IPS-20b (cell line): ENCODE measurements around the gene TOX2.

Experiments used
- H3K27ac ChIP-seq: one replicate; pipeline ENCODE4 v1.5.1; 2013; ENCODE audit warnings: low read length
- H3K27me3 ChIP-seq: 2 replicates; pipeline ENCODE4 v1.6.1; 2013; ENCODE audit warnings: mild to moderate bottlenecking, low read length, inconsistent platforms; ENCODE audit not compliant: insufficient read depth
- H3K36me3 ChIP-seq: 2 replicates; pipeline ENCODE4 v1.6.1; 2013; ENCODE audit warnings: low read depth, mild to moderate bottlenecking, inconsistent platforms, low read length, moderate library complexity; ENCODE audit not compliant: insufficient read depth
- H3K4me1 ChIP-seq: 2 replicates; pipeline ENCODE4 v1.6.1; 2013; ENCODE audit warnings: mild to moderate bottlenecking, control low read depth, inconsistent platforms, low read length, moderate library complexity; ENCODE audit not compliant: insufficient read depth
- H3K4me3 ChIP-seq: 2 replicates; pipeline ENCODE4 v1.5.1; 2013; ENCODE audit warnings: mild to moderate bottlenecking, low read length, inconsistent platforms
- H3K9ac ChIP-seq: 2 replicates; pipeline ENCODE4 v1.6.1; 2013; ENCODE audit warnings: low read depth, mild to moderate bottlenecking, inconsistent platforms, low read length, moderate library complexity
- H3K9me3 ChIP-seq: 2 replicates; pipeline ENCODE4 v1.6.1; 2013; ENCODE audit warnings: mild to moderate bottlenecking, low read depth, low read length, inconsistent platforms; ENCODE audit not compliant: insufficient read depth

The TOX2 gene

DNA sequence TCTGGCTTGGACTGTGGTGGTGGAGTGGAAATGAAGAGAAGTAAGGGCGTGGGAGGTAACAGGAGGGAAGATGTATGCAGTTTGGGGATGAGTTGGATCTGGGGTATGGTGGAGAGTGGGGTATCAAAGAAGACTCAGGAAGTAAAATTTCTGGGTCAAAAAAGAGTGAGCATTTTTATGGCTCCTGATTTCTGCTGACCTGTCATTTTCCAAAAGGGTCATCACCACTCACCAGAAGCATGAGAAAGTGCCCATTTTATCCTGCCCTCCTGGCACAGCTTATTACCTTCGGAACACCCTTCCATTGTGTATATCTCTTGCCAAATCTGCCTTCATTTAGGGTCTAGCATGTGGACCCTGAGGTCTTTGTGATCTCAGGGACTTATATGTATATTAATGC lies 17.3 kb downstream of the TOX2 start:
- H3K27ac ChIP-seq, result no peak overlapping the region
- H3K9ac ChIP-seq, result no peak overlapping the region
- H3K9me3 ChIP-seq, result no peaks in the 10 kb centered on the region
- no peaks in the 10 kb centered on the region for H3K27me3 ChIP-seq
- H3K36me3 ChIP-seq, result no peaks in the 10 kb centered on the region
- H3K4me1 ChIP-seq, result peaks cover 1% of the 10 kb centered on the region; the same call in 1 of the 2 replicates
- H3K4me3 ChIP-seq, result no peak overlapping the region

DNA sequence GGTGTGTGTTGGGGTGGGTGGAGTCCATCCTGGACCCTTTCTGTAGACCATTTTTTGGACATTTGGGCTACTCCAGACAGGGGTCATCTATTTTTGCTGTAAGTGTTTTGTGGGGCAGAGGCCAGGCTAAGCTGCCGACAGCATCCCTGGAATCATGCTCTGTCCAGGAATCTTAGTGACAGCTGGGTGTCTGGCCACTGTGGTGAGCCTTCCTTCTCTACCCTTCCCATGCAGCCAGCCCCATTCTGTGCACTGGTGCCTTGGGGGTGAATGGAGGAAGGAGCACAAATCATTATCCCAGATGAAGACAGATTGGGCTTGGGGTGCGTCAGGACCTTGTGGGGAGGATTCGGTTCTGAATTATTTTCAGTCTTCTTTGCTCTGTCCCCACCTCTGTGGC lies 20.2 kb downstream of the TOX2 start:
- no peak overlapping the region for H3K27ac ChIP-seq
- H3K36me3 ChIP-seq, result no peaks in the 10 kb centered on the region
- no peak overlapping the region for H3K4me3 ChIP-seq
- no peaks in the 10 kb centered on the region for H3K27me3 ChIP-seq
- H3K9me3 ChIP-seq, result no peaks in the 10 kb centered on the region
- no peak overlapping the region for H3K9ac ChIP-seq
- H3K4me1 ChIP-seq, result no peaks in the 10 kb centered on the region

DNA sequence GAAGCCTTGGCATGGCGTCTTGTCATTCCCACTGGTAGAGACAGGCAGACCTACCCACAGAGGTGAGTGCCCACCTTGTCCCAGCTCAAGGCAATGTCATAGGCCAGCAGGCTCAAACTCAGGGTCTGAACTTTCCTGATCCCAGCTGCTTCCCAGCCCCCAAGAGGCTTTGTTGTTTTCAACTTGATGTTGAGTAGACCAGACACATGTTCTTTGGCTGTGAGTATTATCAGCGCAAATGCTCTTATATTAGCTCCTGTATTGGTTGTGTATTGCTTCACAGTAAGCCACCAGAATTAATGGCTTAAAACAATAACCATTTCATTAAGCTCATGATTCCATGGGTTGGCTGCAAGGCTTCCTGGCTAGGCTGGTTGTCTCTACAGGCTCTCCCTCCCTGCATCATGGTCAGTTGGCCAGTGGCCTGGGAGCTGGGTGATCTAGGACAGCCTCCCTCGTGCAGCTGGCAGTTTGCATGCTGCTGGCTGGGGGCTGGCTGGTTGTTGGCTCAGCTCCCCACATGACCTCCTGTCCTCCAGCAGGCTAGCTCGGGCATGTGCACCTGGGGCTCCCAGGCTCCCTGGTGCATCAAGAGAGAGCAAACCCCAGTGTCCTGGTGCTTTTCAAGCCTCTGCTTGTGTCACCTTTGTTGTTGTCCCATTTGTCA lies 21.6 kb downstream of the TOX2 start:
- no peaks in the 10 kb centered on the region for H3K36me3 ChIP-seq
- no peak overlapping the region for H3K4me3 ChIP-seq
- H3K9ac ChIP-seq, result no peak overlapping the region
- H3K27ac ChIP-seq, result no peak overlapping the region
- no peaks in the 10 kb centered on the region for H3K9me3 ChIP-seq
- H3K27me3 ChIP-seq, result no peaks in the 10 kb centered on the region
- no peaks in the 10 kb centered on the region for H3K4me1 ChIP-seq

DNA sequence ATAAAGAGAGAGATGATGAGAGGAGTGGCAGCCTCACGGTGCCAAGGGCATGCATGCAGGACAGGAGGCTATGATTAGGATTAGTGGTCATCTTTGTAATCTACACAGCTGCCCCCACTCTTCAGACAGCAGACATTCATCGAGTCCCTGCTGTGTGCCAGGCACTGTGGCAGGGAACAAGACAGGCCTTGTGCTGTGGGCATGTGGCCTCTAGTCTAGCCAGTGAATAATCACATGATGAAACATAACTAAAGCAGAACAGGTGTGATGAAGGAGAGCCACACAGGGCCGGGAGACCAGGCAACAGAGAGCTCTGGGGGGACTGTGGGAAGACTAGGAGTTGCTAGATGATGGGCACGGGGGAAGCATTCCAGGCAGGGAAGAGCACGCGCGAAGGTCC lies 22.2 kb downstream of the TOX2 start:
- Histone ChIP-seq H3K27ac (no peak overlapping the region), H3K9ac (no peak overlapping the region), H3K27me3 (no peaks in the 10 kb centered on the region), H3K36me3 (no peaks in the 10 kb centered on the region), H3K9me3 (no peaks in the 10 kb centered on the region), H3K4me3 (no peak overlapping the region), H3K4me1 (no peaks in the 10 kb centered on the region)

DNA sequence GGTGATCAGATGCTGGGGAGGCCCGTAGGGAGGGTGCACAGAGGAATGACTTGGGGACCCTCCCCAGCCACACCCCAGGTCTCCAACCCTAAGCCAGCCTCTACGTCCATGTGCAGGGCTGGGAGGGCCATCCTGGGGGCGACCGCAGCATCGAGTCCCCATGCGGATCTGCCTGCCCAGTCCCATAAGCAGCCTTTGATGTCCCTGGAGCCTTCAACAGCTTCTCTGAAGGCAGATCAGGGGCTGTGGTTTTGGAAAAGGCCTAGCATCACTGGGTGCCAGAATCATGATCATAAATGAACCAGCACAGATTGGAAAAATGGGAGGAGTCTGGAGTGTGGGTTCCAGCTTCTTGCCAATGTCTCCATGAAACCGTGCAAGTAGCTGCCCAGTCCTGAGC lies 22.9 kb downstream of the TOX2 start:
- H3K9ac ChIP-seq, result no peak overlapping the region

DNA sequence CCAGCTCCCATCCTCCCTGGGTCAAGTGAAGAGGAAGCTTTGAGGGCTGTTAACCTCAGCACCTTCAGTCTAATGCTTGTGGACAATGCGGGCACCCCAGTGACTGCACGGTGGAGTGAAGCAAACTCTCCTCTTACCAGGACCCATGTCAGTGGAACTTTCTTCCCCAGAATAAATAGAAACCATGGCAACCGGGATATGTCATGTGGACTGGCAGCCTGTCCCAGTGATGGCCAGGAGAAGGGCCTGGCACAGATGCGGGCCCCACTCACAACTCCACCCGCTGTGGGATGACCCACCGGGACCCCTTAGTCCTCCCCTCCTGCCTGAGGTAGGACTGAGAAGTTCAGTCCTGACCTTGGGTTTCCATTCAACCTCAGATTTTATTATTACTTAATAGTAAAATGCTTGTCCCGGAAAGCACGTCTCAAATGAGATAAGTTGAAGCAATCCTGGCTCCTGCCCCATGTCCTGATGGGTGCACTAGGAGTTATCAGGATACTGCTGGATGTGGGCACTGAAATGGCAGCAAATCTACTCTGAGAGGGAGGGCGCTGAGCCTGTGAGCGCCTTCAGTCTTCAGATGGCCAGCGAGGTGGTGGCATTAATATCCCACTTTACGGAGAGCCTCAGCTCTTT lies 23.5 kb downstream of the TOX2 start:
- Histone ChIP-seq H3K9me3 (no peaks in the 10 kb centered on the region), H3K4me1 (no peaks in the 10 kb centered on the region; the same call in 1 of the 2 replicates), H3K9ac (no peak overlapping the region), H3K27me3 (no peaks in the 10 kb centered on the region), H3K4me3 (no peak overlapping the region), H3K36me3 (no peaks in the 10 kb centered on the region), H3K27ac (no peak overlapping the region)

More for the DNA sequence above, 22.9 kb downstream of the TOX2 start:
- Histone ChIP-seq H3K4me3 (no peak overlapping the region), H3K27me3 (no peaks in the 10 kb centered on the region), H3K4me1 (no peaks in the 10 kb centered on the region), H3K27ac (no peak overlapping the region), H3K36me3 (no peaks in the 10 kb centered on the region), H3K9me3 (no peaks in the 10 kb centered on the region)

DNA sequence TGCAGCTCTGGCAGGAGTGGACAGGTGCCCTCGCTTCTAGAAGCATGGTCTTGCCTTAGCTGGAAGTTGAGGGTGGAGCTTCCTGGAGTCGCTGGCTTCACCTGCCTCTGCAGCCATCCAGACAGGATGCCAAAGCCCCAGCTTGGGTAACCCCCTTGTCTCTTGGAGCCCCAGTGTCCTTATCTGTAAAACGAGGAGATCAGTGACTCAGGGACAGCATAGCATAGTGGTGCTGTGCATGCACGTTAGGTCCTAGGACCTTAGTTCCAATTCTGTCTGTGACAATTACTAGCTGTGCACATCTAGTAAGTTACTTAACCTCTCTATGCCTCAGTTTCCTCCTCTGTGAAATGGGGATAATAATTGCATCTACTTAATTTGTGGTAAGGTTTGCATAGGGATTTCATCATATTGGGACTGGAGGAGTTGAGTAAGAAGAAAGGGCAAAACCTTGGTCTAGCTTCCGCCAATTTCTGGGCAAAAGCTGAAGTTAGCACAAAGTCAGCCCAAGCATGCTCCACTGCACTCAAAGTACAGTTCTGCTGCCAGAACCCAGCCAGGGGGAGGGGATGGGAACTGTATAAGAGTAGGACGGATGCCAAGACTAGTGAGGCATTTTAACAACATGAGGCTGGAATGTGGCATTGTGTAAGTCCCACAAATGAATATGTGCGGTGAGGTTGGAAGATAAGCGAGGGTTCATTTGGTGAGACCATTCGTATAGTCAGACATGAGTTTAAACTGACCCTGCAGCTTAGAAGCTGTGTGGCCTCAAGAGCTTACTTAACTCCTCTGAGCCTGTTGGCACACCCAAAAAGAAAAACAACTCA lies 24.5 kb downstream of the TOX2 start:
- Histone ChIP-seq H3K27ac (no peak overlapping the region), H3K9ac (no peak overlapping the region), H3K4me3 (no peak overlapping the region)

DNA sequence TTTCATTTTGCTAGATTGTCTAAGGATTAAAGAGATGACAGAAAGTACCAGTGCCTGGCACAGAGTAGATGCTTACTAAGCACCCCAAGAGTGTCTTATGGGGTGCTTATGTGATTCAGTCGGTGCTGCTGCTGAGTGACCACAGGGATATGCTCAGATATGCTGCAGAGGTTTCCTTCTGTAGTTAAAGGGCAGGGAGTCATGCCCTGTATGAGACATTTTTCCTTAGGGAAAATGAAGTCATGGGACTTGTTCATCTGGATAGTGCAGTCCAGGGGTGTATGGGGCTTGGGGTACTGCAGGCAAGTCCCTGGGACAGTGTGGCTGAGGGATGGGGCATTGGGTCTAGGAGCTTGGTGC lies 25.1 kb downstream of the TOX2 start:
- Histone ChIP-seq H3K36me3 (no peaks in the 10 kb centered on the region), H3K4me1 (no peaks in the 10 kb centered on the region; the same call in 1 of the 2 replicates), H3K27ac (no peak overlapping the region), H3K9me3 (no peaks in the 10 kb centered on the region), H3K27me3 (no peaks in the 10 kb centered on the region), H3K4me3 (no peak overlapping the region), H3K9ac (no peak overlapping the region)

More for the DNA sequence above, 24.5 kb downstream of the TOX2 start:
- H3K9me3 ChIP-seq, result no peaks in the 10 kb centered on the region
- H3K36me3 ChIP-seq, result no peaks in the 10 kb centered on the region
- H3K27me3 ChIP-seq, result no peaks in the 10 kb centered on the region
- no peaks in the 10 kb centered on the region; the same call in 1 of the 2 replicates for H3K4me1 ChIP-seq

DNA sequence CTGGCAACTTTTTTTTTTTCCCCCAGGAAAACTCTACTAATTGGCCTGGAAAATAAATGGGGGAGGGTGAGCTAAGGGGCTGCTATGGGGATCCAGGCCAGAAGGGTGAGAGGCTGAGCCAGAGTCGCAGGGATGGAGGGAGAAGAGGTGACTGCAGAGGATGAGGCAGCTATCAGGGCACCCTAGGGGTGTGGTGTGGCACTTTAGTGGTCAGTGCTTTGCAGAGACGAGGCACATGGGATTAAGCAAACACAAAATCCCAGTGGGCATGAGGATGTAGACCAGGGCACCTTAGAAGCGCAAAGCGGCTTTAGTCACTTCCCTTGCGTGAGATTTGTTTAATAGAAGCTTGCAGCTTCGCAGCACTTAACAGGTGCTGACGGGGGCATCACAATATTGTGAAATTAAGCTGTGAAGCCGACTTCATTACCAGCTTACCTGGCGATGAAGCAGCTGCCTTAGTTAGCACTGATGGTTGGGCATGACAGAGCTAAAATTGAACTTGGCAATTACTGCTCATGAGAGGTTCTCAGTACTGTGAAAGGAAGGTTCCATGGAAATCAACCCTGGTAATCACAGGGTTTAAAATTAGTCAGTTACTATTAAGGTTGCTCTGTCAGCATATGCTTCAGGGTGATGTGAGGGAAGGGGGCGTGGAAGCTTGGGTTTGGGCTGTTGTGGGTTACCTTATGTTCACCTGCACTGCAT lies 26.0 kb downstream of the TOX2 start:
- H3K36me3 ChIP-seq, result no peaks in the 10 kb centered on the region
- no peaks in the 10 kb centered on the region for H3K9me3 ChIP-seq
- H3K27ac ChIP-seq, result no peak overlapping the region
- no peak overlapping the region for H3K4me3 ChIP-seq
- no peak overlapping the region for H3K9ac ChIP-seq
- no peaks in the 10 kb centered on the region for H3K27me3 ChIP-seq
- H3K4me1 ChIP-seq, result no peaks in the 10 kb centered on the region; the same call in 1 of the 2 replicates

DNA sequence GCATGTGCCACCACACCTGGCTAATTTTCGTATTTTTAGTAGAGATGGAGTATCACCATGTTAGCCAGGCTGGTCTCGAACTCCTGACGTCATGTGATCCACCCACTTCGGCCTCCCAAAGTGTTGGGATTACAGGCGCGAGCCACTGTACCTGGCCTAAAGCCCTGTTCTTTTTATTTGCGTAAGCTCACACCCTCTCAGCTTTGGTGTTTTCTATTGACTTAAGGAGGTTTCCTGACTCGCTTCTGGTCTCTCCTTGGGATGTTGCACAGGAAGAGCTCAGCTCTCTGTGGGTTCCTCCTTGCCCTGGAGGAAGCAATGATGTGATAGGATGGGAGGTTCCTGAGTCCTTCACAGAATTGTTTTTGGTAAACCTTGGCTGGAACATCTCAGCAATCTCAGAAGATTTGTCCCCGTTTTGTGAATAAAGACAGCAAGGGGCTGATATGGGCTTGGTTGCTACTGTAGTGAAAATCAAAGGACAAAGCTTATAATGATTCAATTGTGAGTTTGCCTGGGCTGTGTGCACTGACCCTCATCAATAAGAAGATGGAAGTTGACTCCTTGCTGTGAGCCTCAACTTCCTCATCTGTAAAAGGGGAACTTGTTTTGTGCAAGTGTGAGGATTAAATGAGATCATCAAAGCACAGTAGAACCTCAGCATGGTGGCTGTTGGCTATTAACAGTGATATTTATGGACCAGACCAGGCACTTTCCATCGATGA lies 27.0 kb downstream of the TOX2 start:
- H3K9ac ChIP-seq, result no peak overlapping the region

DNA sequence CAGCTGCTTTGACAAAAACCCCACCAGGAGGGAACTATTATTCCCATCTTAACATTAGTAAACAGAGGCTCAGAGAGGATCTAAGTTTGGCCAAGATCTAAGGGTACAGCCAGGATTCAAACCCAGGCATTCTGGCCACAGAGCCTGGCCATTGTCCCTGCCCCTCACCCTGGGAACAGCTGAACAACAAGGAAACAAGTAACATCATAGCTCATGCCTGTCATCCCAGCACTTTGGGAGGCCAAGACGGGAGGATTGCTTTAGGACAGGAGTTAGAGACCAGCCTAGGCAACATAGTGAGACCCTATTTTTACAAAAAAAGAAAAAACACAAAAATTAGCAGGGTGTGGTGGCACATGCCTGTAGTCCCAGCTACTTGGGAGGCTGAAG lies 27.5 kb downstream of the TOX2 start:
- Histone ChIP-seq H3K9ac (no peak overlapping the region), H3K27me3 (no peaks in the 10 kb centered on the region), H3K9me3 (no peaks in the 10 kb centered on the region), H3K36me3 (no peaks in the 10 kb centered on the region), H3K27ac (no peak overlapping the region), H3K4me3 (no peak overlapping the region), H3K4me1 (no peaks in the 10 kb centered on the region; the same call in 1 of the 2 replicates)

More for the DNA sequence above, 27.0 kb downstream of the TOX2 start:
- H3K9me3 ChIP-seq, result no peaks in the 10 kb centered on the region
- H3K4me3 ChIP-seq, result no peak overlapping the region
- no peaks in the 10 kb centered on the region for H3K36me3 ChIP-seq
- no peaks in the 10 kb centered on the region; the same call in 1 of the 2 replicates for H3K4me1 ChIP-seq
- H3K27ac ChIP-seq, result no peak overlapping the region
- no peaks in the 10 kb centered on the region for H3K27me3 ChIP-seq
